Ovary (tissue), 9 donors: Measurements from ENCODE around the gene RYR2. TPM values are rescaled to one million over a fixed set of nuclear protein-coding genes. Genes with fewer than 3 reads are reported as not detected.

ENCODE experiments used
- DNase-seq, 5 donors: peaks; one replicate each; pipeline ENCODE4 v3.0.0-alpha.2; 2019 to 2020
- H3K27ac ChIP-seq, 2 donors: fragments of 200-600 bp; one replicate each; pipeline versions ENCODE4 v1.5.1 to v1.8.0; 2019 to 2022
- H3K27me3 ChIP-seq: fragments of 200-600 bp; one replicate; pipeline ENCODE4 v1.8.0; 2022
- H3K36me3 ChIP-seq: fragments of 200-600 bp; sonication (generic); one replicate; pipeline ENCODE4 v1.5.1; 2019
- H3K4me1 ChIP-seq: one replicate; pipeline ENCODE4 v1.8.1; 2013; ENCODE audit warnings: mild to moderate bottlenecking, moderate library complexity; ENCODE audit not compliant: insufficient read depth
- H3K4me3 ChIP-seq: fragments of 200-600 bp; sonication (generic); one replicate; pipeline ENCODE4 v1.5.1; 2017
- H3K9me3 ChIP-seq, 2 donors: fragments of 200-600 bp in 1 of 2; sonication (generic) in 1 of 2; one replicate each; pipeline versions ENCODE4 v1.5.1 to v1.8.1; 2013 to 2019; ENCODE audit warnings: mild to moderate bottlenecking in 1 of 2, moderate library complexity in 1 of 2
- CTCF ChIP-seq, 3 donors: fragments of 450-650 bp in 2 of 3; fragments of 200-600 bp in 1 of 3; IDR thresholded peaks; one replicate each; pipeline versions ENCODE4 v1.5.1 to v1.8.0; 2016 to 2022; ENCODE audit warnings: antibody characterized with exemption in 3 of 3, mild to moderate bottlenecking in 1 of 3
- EP300 ChIP-seq: sonication (generic); formaldehyde crosslinking; IDR thresholded peaks from one replicate; pipeline ENCODE4 v1.6.1; 2017; ENCODE audit warnings: antibody characterized with exemption
- POLR2A ChIP-seq: fragments of 450-650 bp; IDR thresholded peaks from one replicate; pipeline ENCODE4 v1.6.1; 2017; ENCODE audit warnings: antibody characterized with exemption, mild to moderate bottlenecking, moderate library complexity
- WGBS, 3 donors: extraction: QIAGEN DNeasy Blood & Tissue Kit in 1 of 3; methylation state at CpG; one replicate each; pipeline versions ENCODE4 v1.1.5 to v1.1.7; 2013 to 2017; 5-methylcytosine and 5-hydroxymethylcytosine counted together
- intact Hi-C, 4 donors: fragments of 100-400 bp; cut with DNase I; formaldehyde crosslinking; loops; one replicate each; pipeline versions ENCODE4 v1.11.0 to v1.15.1; 2022 to 2023
- polyA plus RNA-seq, 2 donors: library from polyadenylated mRNA; stranded (reverse); fragments of 200-250 nt in 1 of 2; fragments of 350-450 nt in 1 of 2; fragmentation: Illumina TruSeq in 1 of 2; extraction: RNeasy Lipid Tissue Mini Kit (QIAGEN cat#74804) in 1 of 2; gene quantifications; one replicate each; pipeline ENCODE4 v1.2.3, GENCODE V29; 2013 to 2014
- total RNA-seq, 7 donors: library from RNA; depleted of rRNA in 2 of 7; stranded (reverse); fragments of >200 nt in 2 of 7; fragmentation: NEBNext Ultra II Directional in 3 of 7; extraction: Animal tissue kit (Norgen Biotek cat#: 25700) in 3 of 7; gene quantifications; one replicate each; pipeline versions ENCODE4 v1.1.0 to v1.2.4, GENCODE V29; 2016 to 2023
- donor health status: DM: no; HTN: no; CAD: no; lungs with moderate emphysema.
- donor health status: DM: no; HTN: no; CAD: no.
- donor health status: Bipolar disorder and iron deficiency.
- donor health status: DM: yes; HTN: yes; CAD: no.
- donor health status: DM: no; HTN: no; CAD: no.
- donor health status: DM: yes; HTN: yes; CAD: no.

RYR2 gene
- total and polyA plus RNA-seq, 9 donors = 3.0 to 13.8 (median 5.4) TPM

GRCh38 chr1:237528545-237528944 lies 486.6 kb downstream of the RYR2 start:
- no peaks in the 10 kb centered on the region for H3K36me3 ChIP-seq
- no peaks in the 10 kb centered on the region for H3K9me3 ChIP-seq
- WGBS, 3 donors = 78 to 94% (median 88%) methylated on average over 2 of the region's 2 CpGs
- H3K4me1 ChIP-seq = no peaks in the 10 kb centered on the region
- no peak for DNase-seq
- intact Hi-C loops = no loop called here
- TF ChIP-seq CTCF (IDR thresholded peaks at IDR 0.05) = no peak
- TF ChIP-seq POLR2A = no peak
- no peak for TF ChIP-seq EP300
- H3K27ac ChIP-seq = no peak overlapping the region
- no peaks in the 10 kb centered on the region for H3K27me3 ChIP-seq
- H3K4me3 ChIP-seq = no peak overlapping the region

GRCh38 chr1:237539055-237539454 lies 497.1 kb downstream of the RYR2 start:
- no peaks in the 10 kb centered on the region for H3K9me3 ChIP-seq
- no peak overlapping the region for H3K27ac ChIP-seq
- H3K36me3 ChIP-seq = no peaks in the 10 kb centered on the region
- intact Hi-C loops = no loop called here
- no peaks in the 10 kb centered on the region for H3K4me1 ChIP-seq
- H3K27me3 ChIP-seq = no peaks in the 10 kb centered on the region
- TF ChIP-seq POLR2A = no peak
- 94 to 98% (median 95%) methylated on average over 2 of the region's 2 CpGs for WGBS, 3 donors
- no peak overlapping the region for H3K4me3 ChIP-seq
- DNase-seq = no peak

GRCh38 chr1:237542525-237543418 lies 500.8 kb downstream of the RYR2 start:
- Histone ChIP-seq H3K4me3 (no peak overlapping the region), H3K27me3 (no peaks in the 10 kb centered on the region), H3K27ac (no peak overlapping the region), H3K4me1 (no peaks in the 10 kb centered on the region), H3K9me3 (no peaks in the 10 kb centered on the region), H3K36me3 (no peaks in the 10 kb centered on the region)
- no peak for TF ChIP-seq EP300
- TF ChIP-seq CTCF (IDR thresholded peaks at IDR 0.05) = no peak
- TF ChIP-seq POLR2A = no peak
- 70 to 82% (median 73%) methylated on average over 5 of the region's 5 CpGs for WGBS, 3 donors
- intact Hi-C loops = no loop called here
- no peak for DNase-seq

GRCh38 chr1:237553078-237553477 lies 511.1 kb downstream of the RYR2 start:
- Histone ChIP-seq H3K4me1 (no peaks in the 10 kb centered on the region), H3K9me3 (no peaks in the 10 kb centered on the region), H3K27me3 (no peaks in the 10 kb centered on the region), H3K27ac (no peak overlapping the region), H3K36me3 (no peaks in the 10 kb centered on the region), H3K4me3 (no peak overlapping the region)
- DNase-seq = no peak
- intact Hi-C loops = no loop called here
- TF ChIP-seq POLR2A (no peak), EP300 (no peak), CTCF (IDR thresholded peaks at IDR 0.05) (no peak)
- WGBS, 3 donors = 96 to 99% (median 96%) methylated on average over 1 of the region's 1 CpG

GRCh38 chr1:237556911-237557310 lies 514.9 kb downstream of the RYR2 start:
- no peaks in the 10 kb centered on the region for H3K27me3 ChIP-seq
- H3K36me3 ChIP-seq = no peaks in the 10 kb centered on the region
- H3K4me3 ChIP-seq = no peak overlapping the region
- 89 to 95% (median 94%) methylated on average over 3 of the region's 3 CpGs for WGBS, 3 donors
- no peak overlapping the region for H3K27ac ChIP-seq
- H3K4me1 ChIP-seq = no peaks in the 10 kb centered on the region
- no peaks in the 10 kb centered on the region for H3K9me3 ChIP-seq
- intact Hi-C loops = no loop called here
- TF ChIP-seq CTCF (IDR thresholded peaks at IDR 0.05) (no peak), POLR2A (no peak), EP300 (no peak)
- DNase-seq = no peak
